ENCODE data around the gene GTF2H2C_2.
"Not testable (repeated sequence)": the region's sequence is repeated elsewhere in the genome, so short reads cannot be mapped to it uniquely, and the experiment has no call there.

Gene GTF2H2C_2

DNA sequence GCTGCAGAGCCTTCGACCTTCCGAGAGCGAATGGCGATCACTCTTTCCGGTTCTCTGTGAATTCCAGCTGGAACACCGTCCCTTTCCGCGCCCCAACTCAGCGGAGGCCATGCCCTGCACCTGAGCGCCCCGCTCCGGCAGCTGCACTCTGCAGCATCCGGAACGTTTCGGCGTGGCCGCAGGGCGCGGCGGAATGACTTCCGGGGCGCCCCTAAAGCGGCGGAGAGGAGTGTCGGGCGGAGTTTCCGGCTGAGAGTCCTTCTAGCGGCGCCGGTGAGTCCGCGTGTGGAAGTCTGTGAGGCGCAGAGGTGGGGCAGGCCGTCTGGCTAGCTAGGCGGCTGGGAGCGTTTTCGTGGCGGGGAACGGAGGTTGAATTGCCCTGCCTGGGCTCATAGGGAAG is at the start of gene GTF2H2C_2:
Gene GTF2H2C_2 (plus strand): TSS at position 252 of the 400 bp plus-strand sequence.
- DNase-seq (ENCODE audit: low spot score): not testable (repeated sequence)

GRCh38 chr5:70400984-70401686 is 14.0 kb upstream of the GTF2H2C_2 start:
- DNase-seq (ENCODE audit: low spot score): not testable (repeated sequence)

GRCh38 chr5:70421322-70421721 is 6.2 kb downstream of the GTF2H2C_2 start:
- DNase-seq (ENCODE audit: low spot score): not testable (repeated sequence)

DNA sequence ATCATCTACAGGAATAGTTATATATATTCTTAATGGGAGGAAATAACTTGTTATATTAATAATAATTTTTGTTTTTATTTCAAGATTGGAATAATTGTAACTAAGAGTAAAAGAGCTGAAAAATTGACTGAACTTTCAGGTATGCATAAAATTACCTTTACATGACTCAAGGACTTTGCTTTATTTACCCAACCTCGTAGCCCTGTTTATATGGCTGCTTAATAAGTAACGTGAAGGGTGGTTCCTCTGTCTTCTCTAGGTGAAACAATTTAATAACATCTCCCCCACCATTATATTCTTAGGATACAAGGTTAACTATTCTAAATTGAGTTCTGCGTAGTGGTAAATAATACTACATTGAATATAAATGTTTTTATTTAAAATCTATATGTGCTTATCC is 8.0 kb downstream of the GTF2H2C_2 start:
- DNase-seq (ENCODE audit: low spot score): not testable (repeated sequence)

DNA sequence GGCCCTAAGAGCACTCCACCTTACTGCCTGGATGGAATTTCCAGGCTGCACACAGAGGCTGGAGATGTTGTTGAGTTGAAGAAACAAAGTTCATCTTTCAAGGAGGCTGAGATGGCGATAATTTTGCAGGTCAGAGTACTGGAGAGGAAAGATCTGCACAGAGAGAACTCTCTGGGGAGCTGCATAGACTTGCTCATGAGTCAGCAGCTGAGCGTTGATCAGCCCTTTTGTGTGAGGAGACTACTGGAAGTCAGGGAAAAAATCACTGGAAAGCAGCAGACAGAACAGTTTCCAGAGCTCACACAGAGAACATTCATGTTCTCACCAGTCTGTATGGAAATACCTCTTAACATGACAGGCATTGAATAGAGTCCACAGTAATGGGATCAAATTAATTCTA is 23.4 kb downstream of the GTF2H2C_2 start:
- not testable (repeated sequence) for DNase-seq (ENCODE audit: low spot score)

GRCh38 chr5:70449565-70449964 is 34.4 kb downstream of the GTF2H2C_2 start:
- DNase-seq (ENCODE audit: low spot score): not testable (repeated sequence)

- DNase-seq (ENCODE audit: low spot score): not testable (repeated sequence)
These were observed 36.2 kb downstream of the GTF2H2C_2 start for GRCh38 chr5:70451249-70451984.

DNA sequence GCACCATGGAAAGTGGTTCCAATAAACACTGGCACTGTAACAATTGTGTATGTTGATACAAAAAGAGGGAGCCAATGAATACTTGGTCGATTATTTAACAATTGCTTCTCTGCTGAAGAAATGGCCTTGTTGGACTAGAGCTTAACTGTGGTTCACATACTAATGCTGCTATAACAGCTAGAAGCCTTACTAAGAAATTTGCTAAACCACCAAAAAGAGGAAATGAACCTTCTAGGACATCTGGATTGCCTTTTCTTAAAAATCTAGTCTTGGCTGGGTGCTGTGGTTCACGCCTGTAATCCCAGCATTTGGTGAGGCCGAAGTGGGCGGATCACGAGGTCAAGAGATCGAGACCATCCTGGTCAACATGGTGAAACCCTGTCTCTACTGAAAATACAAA is 41.9 kb downstream of the GTF2H2C_2 start:
- not testable (repeated sequence) for DNase-seq (ENCODE audit: low spot score)

- not testable (repeated sequence) for DNase-seq (ENCODE audit: low spot score)
These were observed 44.0 kb downstream of the GTF2H2C_2 start for GRCh38 chr5:70459188-70459587.

DNA sequence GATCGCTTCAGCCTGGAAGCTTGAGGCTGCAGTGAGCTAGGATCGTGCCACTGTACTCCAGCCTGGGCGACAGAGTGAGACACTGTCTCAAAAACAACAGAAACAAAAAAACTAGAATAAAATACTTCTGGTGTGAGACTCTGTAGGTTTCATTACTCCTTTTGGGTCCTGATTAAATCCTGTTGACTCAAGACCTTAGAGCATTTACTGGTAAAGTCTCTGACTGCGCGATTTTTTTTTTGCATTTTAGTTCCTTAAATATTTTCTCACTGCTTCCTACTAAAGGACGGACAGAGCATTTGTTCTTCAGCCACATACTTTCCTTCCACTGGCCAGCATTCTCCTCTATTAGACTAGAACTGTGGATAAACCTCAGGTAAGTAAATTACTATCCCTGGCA is 46.8 kb downstream of the GTF2H2C_2 start:
- not testable (repeated sequence) for DNase-seq (ENCODE audit: low spot score)

DNA sequence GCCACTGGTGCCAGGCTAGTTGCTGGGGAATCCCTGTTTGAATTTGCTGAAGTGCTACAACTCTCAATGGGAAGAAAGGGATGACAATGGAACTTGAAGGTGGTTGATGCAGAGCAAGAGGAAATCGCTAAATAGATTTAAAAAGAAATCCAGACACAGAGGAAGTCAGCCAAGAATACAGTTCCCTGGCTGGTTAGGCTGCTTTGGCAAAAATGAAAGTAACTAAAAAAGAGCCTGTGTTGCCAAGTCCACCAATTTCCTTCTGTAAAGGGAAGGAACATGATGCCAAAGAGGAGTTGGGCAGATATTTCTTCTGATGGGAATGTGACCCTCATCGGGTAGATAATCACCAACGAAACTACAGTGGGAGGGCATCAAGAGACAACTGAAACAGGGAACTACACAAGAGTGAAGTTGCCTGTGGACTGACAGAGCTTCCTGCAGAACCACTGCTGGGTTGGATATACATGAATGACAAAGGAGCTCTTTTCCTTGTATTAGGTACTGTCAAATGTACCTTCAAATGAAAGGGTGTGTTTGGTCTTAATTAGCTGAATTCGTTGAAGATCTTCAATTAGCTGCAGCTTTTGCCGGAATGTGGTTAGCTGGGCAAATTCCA is 49.0 kb downstream of the GTF2H2C_2 start:
- DNase-seq (ENCODE audit: low spot score): not testable (repeated sequence)

DNA sequence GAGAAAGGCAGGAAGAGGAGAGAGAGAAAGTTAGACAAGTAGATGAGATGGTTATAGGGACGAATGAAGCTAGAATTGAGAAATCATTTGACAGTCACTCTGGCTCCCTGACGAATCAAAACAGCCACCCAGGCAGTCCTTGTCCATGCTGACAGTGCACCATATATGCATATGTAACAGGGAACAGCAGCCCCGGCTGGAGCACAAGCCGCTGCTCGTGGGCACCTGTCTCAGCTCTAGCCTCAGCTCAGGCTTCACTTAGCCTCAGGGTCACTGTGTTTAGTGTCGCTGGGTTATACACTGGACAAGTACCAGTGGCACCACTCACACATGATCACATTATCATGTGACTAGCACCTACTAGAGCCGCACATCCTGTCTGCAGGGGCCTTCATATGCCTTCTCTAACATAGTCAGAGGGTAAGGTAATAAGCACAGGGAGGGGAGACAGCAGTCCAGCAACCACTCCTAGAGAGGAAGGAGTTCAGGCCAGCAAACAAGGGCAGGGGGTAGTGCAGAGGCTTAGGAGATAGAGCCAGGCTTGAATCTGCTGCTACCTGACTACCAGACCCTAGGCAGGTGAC is 54.9 kb downstream of the GTF2H2C_2 start:
- not testable (repeated sequence) for DNase-seq (ENCODE audit: low spot score)
